Right renal cortex interstitium (tissue), 3 donors: Measurements from ENCODE around the gene ACR. TPM values are rescaled to one million over a fixed set of nuclear protein-coding genes. Genes with fewer than 3 reads are reported as not detected.
"Not testable (repeated sequence)": the region's sequence is repeated elsewhere in the genome, so short reads cannot be mapped to it uniquely, and the experiment has no call there.

ENCODE experiments used
- DNase-seq, 3 donors: peaks; one replicate each; pipeline ENCODE4 v3.0.0-alpha.2; 2013; ENCODE audit warnings: low read depth in 3 of 3, low spot score in 2 of 3
- polyA plus RNA-seq, 3 donors: library from polyadenylated mRNA; unstranded; fragments of 120-200 nt; gene quantifications; one replicate each; pipeline ENCODE4 v1.2.1, GENCODE V29; 2013; ENCODE audit not compliant: insufficient read length in 3 of 3

ACR gene
- polyA plus RNA-seq, 3 donors: 0.25 to 0.45 (median 0.28) TPM

GRCh38 chr22:50761829-50762228 is 23.8 kb downstream of the ACR start:
- DNase-seq: not testable (repeated sequence)

- DNase-seq: not testable (repeated sequence)
Observed at GRCh38 chr22:50764288-50764687, 26.3 kb downstream of the ACR start.

- peak in 2 of 3 donors; percentile 27 to 44 for DNase-seq
Observed at GRCh38 chr22:50775132-50775531, 37.1 kb downstream of the ACR start.

GRCh38 chr22:50777631-50778030 is 39.6 kb downstream of the ACR start:
- not testable (repeated sequence) for DNase-seq

- not testable (repeated sequence) for DNase-seq
Observed at GRCh38 chr22:50780244-50780643, 42.2 kb downstream of the ACR start.

- DNase-seq: not testable (repeated sequence)
Observed at GRCh38 chr22:50782253-50782652, 44.2 kb downstream of the ACR start.

- DNase-seq: peak; percentile 58 to 77 (median 72)
Observed at GRCh38 chr22:50783033-50783879, 45.3 kb downstream of the ACR start, which contains the start of gene RABL2B. TSS of gene RABL2B (minus strand) at chr22:50783636. CDS start at chr22:50782294, 1,342 bp downstream.

GRCh38 chr22:50783880-50784276 is 45.9 kb downstream of the ACR start:
- not testable (repeated sequence) for DNase-seq

GRCh38 chr22:50785289-50785688 is 47.3 kb downstream of the ACR start:
- not testable (repeated sequence) for DNase-seq

GRCh38 chr22:50786936-50787335 is 48.9 kb downstream of the ACR start:
- DNase-seq: not testable (repeated sequence)

Other genes with a start within 250 kb of the ACR start
- 10 to 100 TPM; 28.1 to 35.2 (median 32.0) TPM for gene LMF2, start 230.5 kb upstream of the ACR start, polyA plus RNA-seq
- 10 to 100 TPM; 35.6 to 41.1 (median 39.4) TPM for gene NCAPH2, start 230.0 kb upstream of the ACR start, polyA plus RNA-seq
- gene SCO2, start 212.6 kb upstream of the ACR start, polyA plus RNA-seq: 1 to 10 TPM in 2 of 3 donors, not detected in 1; 1.0 to 1.7 TPM
- 1 to 10 TPM; 1.0 to 1.2 (median 1.1) TPM for gene TYMP, start 208.2 kb upstream of the ACR start, polyA plus RNA-seq
- under 1 TPM; 0.04 to 0.86 (median 0.36) TPM for gene KLHDC7B, start 192.3 kb upstream of the ACR start, polyA plus RNA-seq
- under 1 TPM in 2 of 3 donors, not detected in 1; 0.28 to 0.61 TPM for gene SYCE3, start 175.3 kb upstream of the ACR start, polyA plus RNA-seq
- 1 to 10 TPM; 9.0 to 9.7 (median 9.1) TPM for gene CPT1B, start 159.8 kb upstream of the ACR start, polyA plus RNA-seq
- 10 to 100 TPM; 62.8 to 82.6 (median 82.5) TPM for gene CHKB, start 155.4 kb upstream of the ACR start, polyA plus RNA-seq
- under 1 TPM; 0.41 to 0.57 (median 0.56) TPM for gene MAPK8IP2, start 137.4 kb upstream of the ACR start, polyA plus RNA-seq
- gene ARSA, start 110.1 kb upstream of the ACR start, polyA plus RNA-seq: 10 to 100 TPM; 10.3 to 14.0 (median 11.0) TPM
- gene SHANK3, start 65.4 kb upstream of the ACR start, polyA plus RNA-seq: 10 to 100 TPM in 2 of 3 donors, 1 to 10 TPM in 1; 9.1 to 13.2 (median 12.5) TPM
- gene RABL2B, start 45.4 kb downstream of the ACR start, polyA plus RNA-seq: 10 to 100 TPM; 40.4 to 59.5 (median 46.4) TPM